Colonic mucosa (tissue), 4 donors: ENCODE results near the gene ZBTB4. TPM values are rescaled to one million over a fixed set of nuclear protein-coding genes. Genes with fewer than 3 reads are reported as not detected.

Experiments
- DNase-seq: peaks from one replicate; pipeline ENCODE4 v3.0.0-alpha.2; 2020
- H3K27ac ChIP-seq: fragments of 200-600 bp; one replicate; pipeline ENCODE4 v1.8.0; 2021
- H3K27me3 ChIP-seq: fragments of 200-600 bp; one replicate; pipeline ENCODE4 v1.8.0; 2021
- H3K36me3 ChIP-seq: fragments of 200-600 bp; one replicate; pipeline ENCODE4 v1.8.0; 2021
- H3K4me1 ChIP-seq: fragments of 200-600 bp; one replicate; pipeline ENCODE4 v1.8.0; 2021; ENCODE audit warnings: mild to moderate bottlenecking
- H3K4me3 ChIP-seq: fragments of 200-600 bp; one replicate; pipeline ENCODE4 v1.8.0; 2021
- H3K9ac ChIP-seq, 2 donors: one replicate each; pipeline ENCODE4 v1.7.0; 2013; ENCODE audit warnings: control low read depth in 2 of 2, low read depth in 2 of 2, low read length in 2 of 2
- H3K9me3 ChIP-seq: fragments of 200-600 bp; one replicate; pipeline ENCODE4 v1.8.0; 2021
- intact Hi-C: fragments of 100-400 bp; cut with DNase I; formaldehyde crosslinking; loops from one replicate; pipeline ENCODE4 v1.14.1; 2022
- total RNA-seq, 2 donors: library from RNA; stranded (reverse); fragmentation: NEBNext Ultra II Directional in 1 of 2; extraction: Animal tissue kit (Norgen Biotek cat#: 25700) in 1 of 2; gene quantifications; one replicate each; pipeline ENCODE4 v1.2.1, GENCODE V29; 2021
- TF ChIP-seq, protein P1 (sequence below): fragments of 200-600 bp; IDR thresholded peaks from one replicate; pipeline ENCODE4 v1.8.0; 2022; ENCODE audit warnings: antibody characterized with exemption, mild to moderate bottlenecking
- donor health status: healthy.
- donor health status: DM: no; HTN: no; CAD: no.
- donor health status: DM: no; HTN: no; CAD: no.

The ZBTB4 gene
- total RNA-seq, 2 donors from 2014 or later = 12.9 to 26.7 TPM

DNA sequence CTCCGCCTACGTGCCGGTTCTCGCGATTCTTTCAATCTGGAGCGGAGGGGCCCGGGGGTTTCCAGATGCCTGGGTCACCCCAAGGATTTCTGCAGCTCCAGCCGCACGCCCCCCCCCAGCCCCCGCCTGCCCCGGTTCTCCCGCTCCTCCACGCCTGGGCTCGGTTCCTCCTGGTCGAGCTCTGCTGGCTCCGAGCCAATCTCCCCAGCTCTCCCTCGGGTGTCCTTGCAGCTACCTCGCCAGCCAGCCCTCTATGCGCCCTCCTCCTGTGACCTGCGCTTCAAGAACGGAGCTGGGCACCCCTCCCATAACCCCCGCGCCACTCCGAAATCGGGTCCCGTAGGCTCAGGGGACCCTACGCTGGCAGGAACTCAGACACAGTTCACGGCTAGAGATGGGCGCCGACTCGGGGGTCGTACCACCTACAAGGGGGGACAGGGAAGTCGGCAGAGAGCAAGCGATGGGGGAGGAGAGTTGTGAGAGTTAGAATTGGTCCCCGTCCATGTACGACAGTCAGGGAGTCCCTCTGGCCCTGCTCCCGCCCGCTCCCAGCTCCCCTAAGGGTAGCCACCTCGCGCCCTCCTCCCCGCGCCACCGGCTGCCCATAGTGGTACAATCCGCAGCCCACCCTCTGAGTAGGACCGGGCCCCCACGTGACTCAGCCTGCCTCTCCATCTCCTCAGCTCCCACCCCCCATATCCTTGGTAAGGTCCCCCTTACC, 39.2 kb downstream of the ZBTB4 start:
- no peak overlapping the region for H3K27ac ChIP-seq
- no peaks in the 10 kb centered on the region for H3K9me3 ChIP-seq
- H3K4me1 ChIP-seq = peaks cover 18% of the 10 kb centered on the region
- peak; percentile 36 for DNase-seq
- TF ChIP-seq, protein P1, sequence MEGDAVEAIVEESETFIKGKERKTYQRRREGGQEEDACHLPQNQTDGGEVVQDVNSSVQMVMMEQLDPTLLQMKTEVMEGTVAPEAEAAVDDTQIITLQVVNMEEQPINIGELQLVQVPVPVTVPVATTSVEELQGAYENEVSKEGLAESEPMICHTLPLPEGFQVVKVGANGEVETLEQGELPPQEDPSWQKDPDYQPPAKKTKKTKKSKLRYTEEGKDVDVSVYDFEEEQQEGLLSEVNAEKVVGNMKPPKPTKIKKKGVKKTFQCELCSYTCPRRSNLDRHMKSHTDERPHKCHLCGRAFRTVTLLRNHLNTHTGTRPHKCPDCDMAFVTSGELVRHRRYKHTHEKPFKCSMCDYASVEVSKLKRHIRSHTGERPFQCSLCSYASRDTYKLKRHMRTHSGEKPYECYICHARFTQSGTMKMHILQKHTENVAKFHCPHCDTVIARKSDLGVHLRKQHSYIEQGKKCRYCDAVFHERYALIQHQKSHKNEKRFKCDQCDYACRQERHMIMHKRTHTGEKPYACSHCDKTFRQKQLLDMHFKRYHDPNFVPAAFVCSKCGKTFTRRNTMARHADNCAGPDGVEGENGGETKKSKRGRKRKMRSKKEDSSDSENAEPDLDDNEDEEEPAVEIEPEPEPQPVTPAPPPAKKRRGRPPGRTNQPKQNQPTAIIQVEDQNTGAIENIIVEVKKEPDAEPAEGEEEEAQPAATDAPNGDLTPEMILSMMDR = no peak
- peak overlapping the region in 1 of 2 donors; percentile 55 for H3K9ac ChIP-seq
- no peaks in the 10 kb centered on the region for H3K36me3 ChIP-seq
- H3K27me3 ChIP-seq = peaks cover 38% of the 10 kb centered on the region
- intact Hi-C loops = no loop called here
- H3K4me3 ChIP-seq = peak overlapping the region; percentile 27

DNA sequence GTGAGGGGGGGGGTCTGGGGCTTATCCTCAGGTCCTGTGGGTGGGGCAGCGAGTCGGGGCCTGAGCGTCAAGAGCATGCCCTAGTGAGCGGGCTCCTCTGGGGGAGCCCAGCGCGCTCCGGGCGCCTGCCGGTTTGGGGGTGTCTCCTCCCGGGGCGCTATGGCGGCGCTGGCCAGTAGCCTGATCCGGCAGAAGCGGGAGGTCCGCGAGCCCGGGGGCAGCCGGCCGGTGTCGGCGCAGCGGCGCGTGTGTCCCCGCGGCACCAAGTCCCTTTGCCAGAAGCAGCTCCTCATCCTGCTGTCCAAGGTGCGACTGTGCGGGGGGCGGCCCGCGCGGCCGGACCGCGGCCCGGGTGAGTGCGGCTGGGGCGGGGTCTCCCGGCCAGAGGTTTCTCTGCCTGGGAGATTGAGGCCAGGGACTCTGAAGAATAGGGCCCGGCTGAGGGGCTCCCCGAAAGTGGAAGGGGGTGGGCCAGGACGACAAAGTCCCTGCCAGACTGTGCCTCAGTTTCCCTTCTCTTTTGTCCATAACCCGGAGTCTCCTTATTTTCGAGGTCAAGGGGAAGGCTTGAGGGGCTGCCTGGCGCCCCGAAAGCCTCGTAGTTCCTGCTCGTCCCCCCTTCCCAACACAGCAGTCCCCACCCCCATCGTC, 39.8 kb downstream of the ZBTB4 start, which contains the start of gene FGF11:
Gene FGF11 (plus strand): TSS at position 51 of the 651 bp plus-strand sequence. CDS start 109 bp downstream, at position 160.
- Histone ChIP-seq H3K9ac (peak within 1 kb of the TSS; percentile 4 to 55), H3K27me3 (peaks cover 38% of the 10 kb centered on the region)

DNA sequence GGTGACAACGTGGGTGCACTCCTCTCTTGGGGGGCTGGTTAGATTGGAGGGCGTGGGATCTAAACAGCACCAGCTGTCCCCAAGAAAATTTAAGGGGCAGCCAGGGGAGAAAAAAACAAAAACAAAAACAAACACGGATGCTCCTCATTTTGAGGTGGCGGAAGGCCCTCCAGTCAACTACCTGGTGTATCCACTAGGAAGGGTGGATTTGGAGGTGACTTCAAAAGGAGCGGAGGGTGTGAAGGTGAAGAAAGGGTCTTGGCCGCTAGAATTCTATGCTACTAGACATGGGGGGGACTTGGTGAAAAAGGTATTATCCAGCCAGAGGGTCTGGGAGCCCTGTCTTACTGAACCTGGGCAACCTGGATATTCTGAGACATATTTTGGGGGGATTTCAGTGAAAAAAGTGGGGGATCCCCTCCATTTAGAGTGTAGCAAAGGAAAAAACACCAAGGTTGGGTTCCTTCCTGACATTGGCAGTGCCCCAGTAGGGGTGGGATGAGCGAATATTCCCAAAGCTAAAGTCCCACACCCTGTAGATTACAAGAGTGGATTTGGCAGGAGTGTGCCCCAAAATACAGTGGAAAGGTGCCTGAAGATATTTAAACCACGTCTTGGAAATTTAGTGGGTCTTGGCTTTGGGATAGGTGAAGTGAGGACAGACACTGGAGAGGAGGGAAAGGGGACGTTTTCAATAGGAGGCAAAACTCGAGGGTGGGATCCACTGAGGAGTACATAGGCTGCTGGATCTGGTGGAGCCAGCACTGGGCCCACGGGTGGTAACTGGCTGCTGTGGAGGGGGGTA, 40.6 kb downstream of the ZBTB4 start:
- Histone ChIP-seq H3K9ac (no peak overlapping the region), H3K4me1 (peaks cover 18% of the 10 kb centered on the region)

More for the DNA sequence above, 39.8 kb downstream of the ZBTB4 start, which contains the start of gene FGF11:
- DNase-seq = no peak
- Histone ChIP-seq H3K9me3 (no peaks in the 10 kb centered on the region), H3K4me3 (peak within 1 kb of the TSS; percentile 27), H3K27ac (no peak within 1 kb of the TSS), H3K4me1 (peaks cover 18% of the 10 kb centered on the region), H3K36me3 (no peaks in the 10 kb centered on the region)
- TF ChIP-seq, protein P1 = no peak
- intact Hi-C loops = loop anchor here (5.0 to 10.0 kb wide), 2 partner anchors 82 to 145 kb away; partner anchors contain the start of genes MPDU1 and TMEM95

DNA sequence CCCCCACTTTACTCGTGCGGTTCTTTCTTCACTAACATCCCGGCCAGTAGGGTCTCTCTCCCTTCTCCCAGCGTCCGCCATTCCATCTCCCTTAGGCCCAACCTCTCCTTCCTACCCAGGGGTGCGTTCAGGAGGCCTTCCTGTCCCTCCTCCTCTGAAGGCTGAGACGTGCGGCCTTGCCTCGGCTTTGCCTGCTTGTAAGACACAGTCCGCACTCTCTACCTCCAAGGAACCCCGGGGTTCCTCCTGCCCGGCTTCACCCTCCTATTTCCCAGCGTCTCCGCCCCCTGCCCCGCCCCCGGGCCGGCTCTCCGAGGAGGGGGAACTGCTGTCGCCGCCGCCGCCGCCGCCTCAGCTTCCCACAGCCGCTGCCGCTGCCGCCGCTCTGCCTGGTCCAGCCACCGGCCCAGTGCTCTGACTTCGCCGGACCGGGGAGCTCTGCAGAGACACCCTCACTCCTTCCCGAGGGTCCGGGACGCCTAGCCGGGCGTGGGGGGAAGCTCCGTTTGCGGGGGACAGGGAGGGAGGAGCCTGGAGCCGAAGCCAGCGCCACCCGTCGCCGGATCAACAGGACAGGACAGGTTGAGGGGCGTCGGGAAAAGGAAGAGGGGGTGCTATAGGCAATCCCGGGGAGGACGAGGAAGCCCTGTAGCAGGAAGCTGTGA, 41.3 kb downstream of the ZBTB4 start:
- intact Hi-C loops = loop anchor here (2.0 to 10.0 kb wide), 3 partner anchors 47 to 147 kb away; partner anchors contain the start of genes MPDU1, POLR2A and TMEM95
- DNase-seq = peak; percentile 59
- Histone ChIP-seq H3K27ac (no peak overlapping the region), H3K27me3 (peaks cover 38% of the 10 kb centered on the region), H3K9me3 (no peaks in the 10 kb centered on the region), H3K36me3 (no peaks in the 10 kb centered on the region), H3K4me3 (peak overlapping the region; percentile 26), H3K4me1 (peaks cover 18% of the 10 kb centered on the region), H3K9ac (peak overlapping the region; percentile 4 to 26)
- TF ChIP-seq, protein P1 = no peak

More for the DNA sequence above, 40.6 kb downstream of the ZBTB4 start:
- TF ChIP-seq, protein P1 = no peak
- no peak for DNase-seq
- no peaks in the 10 kb centered on the region for H3K9me3 ChIP-seq
- no peak overlapping the region for H3K27ac ChIP-seq
- intact Hi-C loops = loop anchor here (5.0 to 10.0 kb wide), 2 partner anchors 82 to 146 kb away; partner anchors contain the start of genes MPDU1 and TMEM95
- peak overlapping the region; percentile 26 for H3K4me3 ChIP-seq
- peaks cover 38% of the 10 kb centered on the region for H3K27me3 ChIP-seq
- no peaks in the 10 kb centered on the region for H3K36me3 ChIP-seq
